ENCODE data around the gene ATP6V0A1.

DNA sequence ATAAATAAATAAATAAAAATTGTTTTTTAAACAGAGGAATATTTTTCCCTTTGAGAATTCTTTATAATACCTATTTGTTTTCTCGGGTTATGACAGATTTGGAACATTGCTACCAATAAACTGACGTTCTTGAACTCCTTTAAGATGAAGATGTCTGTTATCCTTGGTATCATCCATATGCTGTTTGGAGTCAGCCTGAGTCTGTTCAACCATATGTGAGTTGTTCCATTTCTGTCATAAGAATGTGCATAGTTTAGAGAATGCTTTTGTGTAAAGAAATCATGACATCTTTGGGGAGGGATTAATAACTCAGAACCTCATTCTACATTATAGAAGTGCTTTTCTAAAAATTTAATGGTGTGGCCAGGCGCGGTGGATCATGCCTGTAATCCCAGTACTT lies 40.1 kb downstream of the ATP6V0A1 start:
- TF ChIP-seq, protein P1, sequence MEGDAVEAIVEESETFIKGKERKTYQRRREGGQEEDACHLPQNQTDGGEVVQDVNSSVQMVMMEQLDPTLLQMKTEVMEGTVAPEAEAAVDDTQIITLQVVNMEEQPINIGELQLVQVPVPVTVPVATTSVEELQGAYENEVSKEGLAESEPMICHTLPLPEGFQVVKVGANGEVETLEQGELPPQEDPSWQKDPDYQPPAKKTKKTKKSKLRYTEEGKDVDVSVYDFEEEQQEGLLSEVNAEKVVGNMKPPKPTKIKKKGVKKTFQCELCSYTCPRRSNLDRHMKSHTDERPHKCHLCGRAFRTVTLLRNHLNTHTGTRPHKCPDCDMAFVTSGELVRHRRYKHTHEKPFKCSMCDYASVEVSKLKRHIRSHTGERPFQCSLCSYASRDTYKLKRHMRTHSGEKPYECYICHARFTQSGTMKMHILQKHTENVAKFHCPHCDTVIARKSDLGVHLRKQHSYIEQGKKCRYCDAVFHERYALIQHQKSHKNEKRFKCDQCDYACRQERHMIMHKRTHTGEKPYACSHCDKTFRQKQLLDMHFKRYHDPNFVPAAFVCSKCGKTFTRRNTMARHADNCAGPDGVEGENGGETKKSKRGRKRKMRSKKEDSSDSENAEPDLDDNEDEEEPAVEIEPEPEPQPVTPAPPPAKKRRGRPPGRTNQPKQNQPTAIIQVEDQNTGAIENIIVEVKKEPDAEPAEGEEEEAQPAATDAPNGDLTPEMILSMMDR (IDR thresholded peaks at IDR 0.05): no peak
- no peak for TF ChIP-seq POLR2A (IDR thresholded peaks at IDR 0.05)
